ENCODE measurements around the gene AGAP3. TPM values are rescaled to one million over a fixed set of nuclear protein-coding genes. Genes with fewer than 3 reads are reported as not detected.

The AGAP3 gene
- total and polyA plus RNA-seq, 4 donors: 75.9 to 194 (median 110) TPM

- Histone ChIP-seq H3K4me1 (ENCODE audit: control insufficient read depth in 5 of 5, insufficient read depth in 5 of 5, low read length in 5 of 5) (peaks cover 0 to 7% (median 0%) of the 10 kb centered on the region in 5 donors), H3K27ac (ENCODE audit: low read depth in 1 of 2, low read length in 1 of 2) (no peak overlapping the region), H3K4me3 (no peak overlapping the region), H3K36me3 (ENCODE audit: control insufficient read depth in 4 of 4, insufficient read depth in 4 of 4, low read length in 4 of 4) (peaks cover 0 to 70% (median 17%) of the 10 kb centered on the region in 4 donors), H3K9ac (ENCODE audit: insufficient read depth in 1 of 2, low read length in 2 of 2) (no peak overlapping the region), H3K27me3 (ENCODE audit: control insufficient read depth in 3 of 3, insufficient read depth in 3 of 3, low read length in 2 of 3) (no peaks in the 10 kb centered on the region), H3K9me3 (ENCODE audit: control insufficient read depth in 4 of 4, insufficient read depth in 3 of 4, low read length in 3 of 4) (peaks cover 0 to 2% (median 0%) of the 10 kb centered on the region in 4 donors)
- ATAC-seq (ENCODE audit: insufficient read depth, low FRiP score) (no peak), DNase-seq (peak; percentile 28 to 46 (median 37))
- WGBS, 2 donors: 64 to 68% methylated on average over 57 to 58 of the region's 58 CpGs
- no peak for TF ChIP-seq CTCF (IDR thresholded peaks at IDR 0.05; ENCODE audit: control extremely low read depth, extremely low read depth)
Measured at GRCh38 chr7:151125846-151126481, 39.7 kb downstream of the AGAP3 start.

GRCh38 chr7:151126491-151127137 is 40.3 kb downstream of the AGAP3 start:
- Histone ChIP-seq H3K9me3 (ENCODE audit: control insufficient read depth in 4 of 4, insufficient read depth in 3 of 4, low read length in 3 of 4) (peaks cover 0 to 4% (median 0%) of the 10 kb centered on the region in 4 donors), H3K4me1 (ENCODE audit: control insufficient read depth in 5 of 5, insufficient read depth in 5 of 5, low read length in 5 of 5) (peaks cover 0 to 11% (median 5%) of the 10 kb centered on the region in 5 donors), H3K9ac (ENCODE audit: insufficient read depth in 1 of 2, low read length in 2 of 2) (no peak overlapping the region), H3K27me3 (ENCODE audit: control insufficient read depth in 3 of 3, insufficient read depth in 3 of 3, low read length in 2 of 3) (no peaks in the 10 kb centered on the region), H3K27ac (ENCODE audit: low read depth in 1 of 2, low read length in 1 of 2) (no peak overlapping the region), H3K4me3 (no peak overlapping the region), H3K36me3 (ENCODE audit: control insufficient read depth in 4 of 4, insufficient read depth in 4 of 4, low read length in 4 of 4) (peaks cover 0 to 70% (median 16%) of the 10 kb centered on the region in 4 donors)
- ATAC-seq (ENCODE audit: insufficient read depth, low FRiP score) (no peak), DNase-seq (no peak)
- WGBS, 2 donors: 83 to 86% methylated on average over 19 of the region's 19 CpGs
- no peak for TF ChIP-seq CTCF (IDR thresholded peaks at IDR 0.05; ENCODE audit: control extremely low read depth, extremely low read depth)

- Histone ChIP-seq H3K27me3 (ENCODE audit: control insufficient read depth in 3 of 3, insufficient read depth in 3 of 3, low read length in 2 of 3) (no peaks in the 10 kb centered on the region), H3K9me3 (ENCODE audit: control insufficient read depth in 4 of 4, insufficient read depth in 3 of 4, low read length in 3 of 4) (peaks cover 0 to 4% (median 0%) of the 10 kb centered on the region in 4 donors), H3K27ac (ENCODE audit: low read depth in 1 of 2, low read length in 1 of 2) (no peak overlapping the region), H3K4me3 (no peak overlapping the region), H3K4me1 (ENCODE audit: control insufficient read depth in 5 of 5, insufficient read depth in 5 of 5, low read length in 5 of 5) (peaks cover 0 to 20% (median 6%) of the 10 kb centered on the region in 5 donors), H3K36me3 (ENCODE audit: control insufficient read depth in 4 of 4, insufficient read depth in 4 of 4, low read length in 4 of 4) (peaks cover 0 to 71% (median 19%) of the 10 kb centered on the region in 4 donors), H3K9ac (ENCODE audit: insufficient read depth in 1 of 2, low read length in 2 of 2) (no peak overlapping the region)
- no peak for ATAC-seq (ENCODE audit: insufficient read depth, low FRiP score)
- DNase-seq: no peak
- WGBS, 2 donors: 83 to 90% methylated on average over 14 of the region's 14 CpGs
- TF ChIP-seq CTCF (IDR thresholded peaks at IDR 0.05; ENCODE audit: control extremely low read depth, extremely low read depth): no peak
Measured at GRCh38 chr7:151128144-151128543, 41.9 kb downstream of the AGAP3 start.
